DOHH2 (cell line): ENCODE data around the gene UBE2G2.

Experiments
- H3F3A ChIP-seq: fragments of 200-600 bp; sonication (generic), shearing (Covaris generic); 2 replicates; pipeline ENCODE4 v1.6.0; 2016; ENCODE audit warnings: antibody characterized with exemption, mild to moderate bottlenecking; ENCODE audit not compliant: control insufficient read depth, insufficient read depth
- H3K27ac ChIP-seq: fragments of 200-600 bp; sonication (generic); 2 replicates; pipeline ENCODE4 v1.5.1; 2014; ENCODE audit warnings: low read depth, mild to moderate bottlenecking, low read length, moderate library complexity
- H3K27me3 ChIP-seq: fragments of 200-600 bp; sonication (generic); 2 replicates; pipeline ENCODE4 v1.6.1; 2014; ENCODE audit warnings: mild to moderate bottlenecking, low read length, mixed read lengths; ENCODE audit not compliant: control insufficient read depth
- H3K36me3 ChIP-seq: fragments of 200-600 bp; sonication (generic); 2 replicates; pipeline ENCODE4 v1.6.1; 2014; ENCODE audit warnings: mild to moderate bottlenecking, low read length, moderate library complexity, mixed read lengths; ENCODE audit not compliant: control insufficient read depth
- H3K4me1 ChIP-seq: fragments of 200-600 bp; sonication (generic); 2 replicates; pipeline ENCODE4 v1.6.1; 2014; ENCODE audit warnings: mild to moderate bottlenecking, low read length, mixed read lengths; ENCODE audit not compliant: control insufficient read depth
- H3K4me2 ChIP-seq: fragments of 200-600 bp; sonication (generic); 2 replicates; pipeline ENCODE4 v1.6.0; 2014; ENCODE audit warnings: mild to moderate bottlenecking, low read length, moderate library complexity
- H3K4me3 ChIP-seq: fragments of 200-600 bp; sonication (generic); 2 replicates; pipeline ENCODE4 v1.5.1; 2014; ENCODE audit warnings: mild to moderate bottlenecking, low read length, mixed read lengths
- H3K79me2 ChIP-seq: fragments of 200-600 bp; sonication (generic); 2 replicates; pipeline ENCODE4 v1.6.1; 2014; ENCODE audit warnings: mild to moderate bottlenecking, low read length, mixed read lengths; ENCODE audit not compliant: control insufficient read depth
- H3K9me2 ChIP-seq: fragments of 200-600 bp; sonication (generic); replicated peaks from 2 replicates; pipeline ENCODE4 v1.6.1; 2014; ENCODE audit warnings: mild to moderate bottlenecking, low read length, mixed read lengths; ENCODE audit not compliant: control insufficient read depth
- H3K9me3 ChIP-seq: fragments of 200-600 bp; sonication (generic); 2 replicates; pipeline ENCODE4 v1.6.1; 2014; ENCODE audit warnings: antibody characterized with exemption, low read length, mixed read lengths; ENCODE audit not compliant: control insufficient read depth, insufficient read depth
- H4K20me1 ChIP-seq: fragments of 200-600 bp; sonication (generic); 2 replicates; pipeline ENCODE4 v1.6.0; 2014; ENCODE audit warnings: low read depth, mild to moderate bottlenecking, antibody characterized with exemption, low read length, moderate library complexity; ENCODE audit not compliant: control insufficient read depth, insufficient read depth
- CTCF ChIP-seq: fragments of 200-600 bp; sonication (generic); IDR thresholded peaks from one replicate; pipeline ENCODE4 v1.5.1; 2014; ENCODE audit warnings: antibody characterized with exemption, mild to moderate bottlenecking, low read depth, low read length; ENCODE audit not compliant: poor library complexity, severe bottlenecking
- EZH2phosphoT487 ChIP-seq: fragments of 200-600 bp; sonication (generic); IDR thresholded peaks from 2 replicates; pipeline ENCODE4 v1.6.1; 2017; ENCODE audit warnings: borderline replicate concordance, mild to moderate bottlenecking, antibody characterized with exemption, low read length, moderate library complexity, mixed read lengths

UBE2G2 gene

GRCh38 chr21:44846485-44847260 lies 45.1 kb upstream of the UBE2G2 start:
- H3K36me3 ChIP-seq: peaks cover 11% of the 10 kb centered on the region
- H3K79me2 ChIP-seq: no peaks in the 10 kb centered on the region
- H3K27me3 ChIP-seq: peaks cover 13% of the 10 kb centered on the region
- H3K4me2 ChIP-seq: peak overlapping the region; percentile 64
- TF ChIP-seq EZH2phosphoT487: no peak
- TF ChIP-seq CTCF: no peak
- no peak overlapping the region for H3K27ac ChIP-seq
- H3K4me3 ChIP-seq: no peak overlapping the region; the same call in 1 of the 2 replicates
- H4K20me1 ChIP-seq: no peaks in the 10 kb centered on the region
- H3K4me1 ChIP-seq: peaks cover 14% of the 10 kb centered on the region
- H3K9me3 ChIP-seq: no peaks in the 10 kb centered on the region
- no peaks in the 10 kb centered on the region for H3F3A ChIP-seq
- H3K9me2 ChIP-seq: no peaks in the 10 kb centered on the region

GRCh38 chr21:44846224-44846484 lies 44.5 kb upstream of the UBE2G2 start:
- Histone ChIP-seq H4K20me1 (no peaks in the 10 kb centered on the region), H3K4me1 (peaks cover 14% of the 10 kb centered on the region), H3K27me3 (peaks cover 15% of the 10 kb centered on the region), H3K27ac (no peak overlapping the region), H3K4me2 (peak overlapping the region; percentile 64), H3K36me3 (peaks cover 11% of the 10 kb centered on the region), H3K9me3 (no peaks in the 10 kb centered on the region), H3K4me3 (peak overlapping the region; percentile 41), H3K9me2 (no peaks in the 10 kb centered on the region), H3F3A (no peaks in the 10 kb centered on the region), H3K79me2 (no peaks in the 10 kb centered on the region)
- TF ChIP-seq EZH2phosphoT487 (no peak), CTCF (no peak)

- peaks cover 6% of the 10 kb centered on the region for H3K36me3 ChIP-seq
- no peaks in the 10 kb centered on the region for H3F3A ChIP-seq
- H4K20me1 ChIP-seq: no peaks in the 10 kb centered on the region
- H3K9me3 ChIP-seq: no peaks in the 10 kb centered on the region
- no peak overlapping the region for H3K27ac ChIP-seq
- peaks cover 20% of the 10 kb centered on the region for H3K27me3 ChIP-seq
- no peaks in the 10 kb centered on the region for H3K79me2 ChIP-seq
- TF ChIP-seq CTCF: peak; percentile 56
- TF ChIP-seq EZH2phosphoT487: no peak
- H3K4me2 ChIP-seq: peak overlapping the region; percentile 64
- peaks cover 14% of the 10 kb centered on the region for H3K4me1 ChIP-seq
- no peaks in the 10 kb centered on the region for H3K9me2 ChIP-seq
- H3K4me3 ChIP-seq: peak overlapping the region; percentile 41
These were observed 44.0 kb upstream of the UBE2G2 start for GRCh38 chr21:44845418-44846223.
